Kidney (tissue), 22 donors: ENCODE results near the gene C2orf68. TPM values are rescaled to one million over a fixed set of nuclear protein-coding genes. Genes with fewer than 3 reads are reported as not detected.

ENCODE experiments used
- DNase-seq, 5 donors: peaks; one replicate each; pipeline ENCODE4 v3.0.0-alpha.2; 2013 to 2020
- FAIRE-seq: peaks from 2 replicates; lab custom pipeline; 2012; peaks lifted over from hg19 to GRCh38; lab: Jason Lieb, UNC
- H3K27ac ChIP-seq, 2 donors: one replicate each; pipeline ENCODE4 v1.7.0; 2013; ENCODE audit warnings: low read depth in 2 of 2, low read length in 2 of 2, inconsistent platforms in 1 of 2
- H3K27me3 ChIP-seq: one replicate; pipeline ENCODE4 v1.7.1; 2013; ENCODE audit warnings: low read length, inconsistent platforms; ENCODE audit not compliant: control insufficient read depth, insufficient read depth
- H3K36me3 ChIP-seq, 3 donors: one replicate each; pipeline versions ENCODE4 v1.7.0 to v1.7.1; 2013; ENCODE audit warnings: low read length in 3 of 3, control low read depth in 1 of 3, inconsistent platforms in 1 of 3; ENCODE audit not compliant: insufficient read depth in 3 of 3, control insufficient read depth in 2 of 3
- H3K4me1 ChIP-seq, 3 donors: one replicate each; pipeline versions ENCODE4 v1.7.0 to v1.7.1; 2013; ENCODE audit warnings: low read length in 3 of 3, inconsistent platforms in 1 of 3, low read depth in 1 of 3; ENCODE audit not compliant: control insufficient read depth in 2 of 3, insufficient read depth in 2 of 3
- H3K4me3 ChIP-seq, 3 donors: one replicate each; pipeline versions ENCODE4 v1.7.0 to v1.8.1; 2013; ENCODE audit warnings: low read length in 3 of 3, control low read depth in 1 of 3, inconsistent platforms in 1 of 3
- H3K9ac ChIP-seq, 3 donors: one replicate each; pipeline versions ENCODE4 v1.7.0 to v1.7.1; 2013; ENCODE audit warnings: low read length in 3 of 3, control low read depth in 1 of 3, inconsistent platforms in 1 of 3
- H3K9me3 ChIP-seq, 3 donors: one replicate each; pipeline versions ENCODE4 v1.7.0 to v1.7.1; 2013; ENCODE audit warnings: low read length in 3 of 3, control low read depth in 1 of 3, inconsistent platforms in 1 of 3; ENCODE audit not compliant: control insufficient read depth in 2 of 3, insufficient read depth in 1 of 3
- CTCF ChIP-seq: IDR thresholded peaks from 3 replicates; pipeline ENCODE4 v1.5.1; 2012; ENCODE audit warnings: mild to moderate bottlenecking, moderate library complexity, borderline replicate concordance; ENCODE audit not compliant: insufficient read depth; ENCODE audit errors: extremely low read depth
- intact Hi-C: fragments of 100-400 bp; cut with DNase I; formaldehyde crosslinking; loops from one replicate; pipeline ENCODE4 v1.11.1; 2022
- long read RNA-seq, 10 donors: library from polyadenylated mRNA in 1 of 10; unstranded in 1 of 10; transcript quantifications; one replicate each; pipeline ENCODE4 v2.0.0 and lab custom pipeline, GENCODE V29; 2021 to 2026
- polyA plus RNA-seq: library from polyadenylated mRNA; stranded (reverse); fragments of 350-450 nt; fragmentation: Illumina TruSeq; extraction: RNeasy Lipid Tissue Mini Kit (QIAGEN cat#74804); gene quantifications from one replicate; pipeline ENCODE4 v1.2.3, GENCODE V29; 2014; ENCODE audit warnings: low read depth, low replicate concordance; ENCODE audit not compliant: insufficient read depth
- total RNA-seq: library from RNA; stranded (reverse); fragmentation: NEBNext Ultra II Directional; extraction: Animal tissue kit (Norgen Biotek cat#: 25700); gene quantifications from one replicate; pipeline ENCODE4 v1.2.1, GENCODE V29; 2021
- donor health status: control.
- donor health status: control.
- donor health status: control.
- donor health status: control.
- donor health status: control.
- donor health status: DM: yes; HTN: yes; CAD: no.
- donor health status: Normal renal cell carcinoma (clear cell type).

Gene C2orf68
- total RNA-seq: 34.5 TPM
- polyA plus RNA-seq: 37.6 TPM
- long read RNA-seq, donor 1, transcript C2orf68-201 (4 exons, 2,837 nt): major isoform, 8 of 11 reads
- long read RNA-seq, donor 1, partial matches to known transcripts: 0 of 11 reads
- long read RNA-seq, donor 1, other reads (novel, unspliced or antisense): 0 of 11 reads
- long read RNA-seq, donor 2, transcript C2orf68-201 (4 exons, 2,837 nt): major isoform, 6 of 13 reads
- long read RNA-seq, donor 2, partial matches to known transcripts: 0 of 13 reads
- long read RNA-seq, donor 2, other reads (novel, unspliced or antisense): 0 of 13 reads
- long read RNA-seq, donor 3, transcript C2orf68-201 (4 exons, 2,837 nt): major isoform, 13 of 31 reads
- long read RNA-seq, donor 3, partial matches to known transcripts: 0 of 31 reads
- long read RNA-seq, donor 3, other reads (novel, unspliced or antisense): 11 of 31 reads
- long read RNA-seq, donor 4, transcript C2orf68-201 (4 exons, 2,837 nt): major isoform, 14 of 18 reads
- long read RNA-seq, donor 4, partial matches to known transcripts: 0 of 18 reads
- long read RNA-seq, donor 4, other reads (novel, unspliced or antisense): 0 of 18 reads
- long read RNA-seq, donor 5, partial matches to known transcripts: 0 of 5 reads
- long read RNA-seq, donor 5, other reads (novel, unspliced or antisense): 0 of 5 reads
- long read RNA-seq, donor 6, transcript C2orf68-201 (4 exons, 2,837 nt): major isoform, 5 of 5 reads
- long read RNA-seq, donor 6, partial matches to known transcripts: 0 of 5 reads
- long read RNA-seq, donor 6, other reads (novel, unspliced or antisense): 0 of 5 reads
- long read RNA-seq, donor 7, transcript C2orf68-201 (4 exons, 2,837 nt): major isoform, 7 of 24 reads
- long read RNA-seq, donor 7, partial matches to known transcripts: 1 of 24 reads
- long read RNA-seq, donor 7, other reads (novel, unspliced or antisense): 11 of 24 reads
- long read RNA-seq, donor 8, partial matches to known transcripts: 42 of 61 reads
- long read RNA-seq, donor 8, other reads (novel, unspliced or antisense): 10 of 61 reads
- long read RNA-seq, donor 9, transcript C2orf68-201 (4 exons, 2,837 nt): major isoform, 5 of 13 reads
- long read RNA-seq, donor 9, partial matches to known transcripts: 0 of 13 reads
- long read RNA-seq, donor 9, other reads (novel, unspliced or antisense): 5 of 13 reads
- long read RNA-seq, donor 10, transcript C2orf68-201 (4 exons, 2,837 nt): minor isoform, 6 of 19 reads
- long read RNA-seq, donor 10, transcript C2orf68-202 (2 exons, 1,722 nt): major isoform, 7 of 19 reads
- long read RNA-seq, donor 10, partial matches to known transcripts: 5 of 19 reads
- long read RNA-seq, donor 10, other reads (novel, unspliced or antisense): 0 of 19 reads

GRCh38 chr2:85611705-85612587, at the start of gene C2orf68:
Gene C2orf68 (minus strand): TSS chr2:85612066. CDS start chr2:85611984, 82 bp downstream.
- no peaks in the 10 kb centered on the region for H3K27me3 ChIP-seq
- peak; percentile 94 to 98 (median 96) for DNase-seq
- H3K4me1 ChIP-seq: peaks cover 0 to 13% (median 9%) of the 10 kb centered on the region in 3 donors
- no peaks in the 10 kb centered on the region for H3K9me3 ChIP-seq
- FAIRE-seq: no peak
- peak within 1 kb of the TSS; percentile 30 to 73 for H3K27ac ChIP-seq
- peak within 1 kb of the TSS; percentile 85 to 89 (median 85) for H3K4me3 ChIP-seq
- no peak for TF ChIP-seq CTCF
- intact Hi-C loops: no loop called here
- H3K9ac ChIP-seq: peak within 1 kb of the TSS; percentile 73 to 85 (median 80)
- H3K36me3 ChIP-seq: peaks cover 0 to 10% (median 8%) of the 10 kb centered on the region in 3 donors

- intact Hi-C loops: no loop called here
- H3K36me3 ChIP-seq: no peaks in the 10 kb centered on the region
- H3K9ac ChIP-seq: no peak overlapping the region
- H3K4me3 ChIP-seq: no peak overlapping the region
- H3K27me3 ChIP-seq: no peaks in the 10 kb centered on the region
- no peak for FAIRE-seq
- no peaks in the 10 kb centered on the region for H3K9me3 ChIP-seq
- H3K4me1 ChIP-seq: no peaks in the 10 kb centered on the region
- H3K27ac ChIP-seq: no peak overlapping the region
- peak in 1 of 5 donors; percentile 80 for DNase-seq
- TF ChIP-seq CTCF: no peak
These were observed 49.4 kb upstream of the C2orf68 start for GRCh38 chr2:85661139-85661858.
